Measurements from ENCODE around the gene PHETA1. TPM values are rescaled to one million over a fixed set of nuclear protein-coding genes. Genes with fewer than 3 reads are reported as not detected.

The PHETA1 gene
- total and polyA plus RNA-seq, 2 donors (not counting 1 experiment from before 2014, with no cell fraction given) = 7.4 to 9.4 TPM

DNA sequence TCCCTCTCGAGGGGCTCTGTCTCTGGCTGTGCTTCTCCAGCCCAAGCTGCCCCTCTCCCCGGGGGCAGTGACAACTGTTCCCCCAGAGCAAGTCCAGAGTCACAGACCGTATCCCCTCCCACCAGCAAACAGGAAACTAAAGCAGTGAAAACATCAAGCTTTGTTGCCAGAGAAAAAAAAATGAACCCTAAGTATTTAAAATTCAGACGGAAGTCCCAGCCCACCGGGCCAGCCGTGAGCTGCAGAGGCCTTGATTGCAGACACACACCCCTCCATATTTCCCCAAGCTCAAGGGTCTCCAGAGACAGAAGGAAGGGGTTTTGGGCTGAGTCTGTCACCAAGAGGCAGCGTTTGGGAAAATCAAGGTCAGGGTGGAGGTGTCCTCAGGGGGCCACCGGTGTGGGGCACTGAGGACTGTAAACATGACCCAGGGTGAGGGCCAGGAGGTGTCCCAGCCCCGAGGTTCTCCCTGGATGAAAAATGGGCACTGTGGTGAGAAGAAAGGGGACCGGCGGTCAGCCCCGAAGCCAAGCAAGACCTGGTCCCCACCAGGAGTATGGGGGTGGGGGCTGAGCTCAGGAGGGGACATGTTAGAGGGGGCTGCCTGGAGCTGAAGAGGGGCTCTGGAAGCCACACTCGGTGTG, 7.7 kb downstream of the PHETA1 start:
- H3K4me1 Mint-ChIP-seq = peaks cover 58% of the 10 kb centered on the region
- intact Hi-C loops (cut with micrococcal nuclease) = loop anchor here (1.0 kb wide), 1 partner anchor 8 kb away; the partner anchor contains the start of gene PHETA1
- TF ChIP-seq, protein P1, sequence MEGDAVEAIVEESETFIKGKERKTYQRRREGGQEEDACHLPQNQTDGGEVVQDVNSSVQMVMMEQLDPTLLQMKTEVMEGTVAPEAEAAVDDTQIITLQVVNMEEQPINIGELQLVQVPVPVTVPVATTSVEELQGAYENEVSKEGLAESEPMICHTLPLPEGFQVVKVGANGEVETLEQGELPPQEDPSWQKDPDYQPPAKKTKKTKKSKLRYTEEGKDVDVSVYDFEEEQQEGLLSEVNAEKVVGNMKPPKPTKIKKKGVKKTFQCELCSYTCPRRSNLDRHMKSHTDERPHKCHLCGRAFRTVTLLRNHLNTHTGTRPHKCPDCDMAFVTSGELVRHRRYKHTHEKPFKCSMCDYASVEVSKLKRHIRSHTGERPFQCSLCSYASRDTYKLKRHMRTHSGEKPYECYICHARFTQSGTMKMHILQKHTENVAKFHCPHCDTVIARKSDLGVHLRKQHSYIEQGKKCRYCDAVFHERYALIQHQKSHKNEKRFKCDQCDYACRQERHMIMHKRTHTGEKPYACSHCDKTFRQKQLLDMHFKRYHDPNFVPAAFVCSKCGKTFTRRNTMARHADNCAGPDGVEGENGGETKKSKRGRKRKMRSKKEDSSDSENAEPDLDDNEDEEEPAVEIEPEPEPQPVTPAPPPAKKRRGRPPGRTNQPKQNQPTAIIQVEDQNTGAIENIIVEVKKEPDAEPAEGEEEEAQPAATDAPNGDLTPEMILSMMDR (IDR thresholded peaks at IDR 0.05) = no peak
- TF ChIP-seq EZH2 (IDR thresholded peaks at IDR 0.05; ENCODE audit: borderline replicate concordance, insufficient read depth, low read depth, low read length, poor library complexity, severe bottlenecking) = no peak
- 38% methylated on average over 9 of the region's 13 CpGs for WGBS (ENCODE audit: insufficient coverage)
- ChIA-PET POLR2A (no interaction called here), CTCF (interaction anchor here (0.8 to 4.0 kb wide), 5 partner anchors 17 to 91 kb away, joined by 3 to 23 read pairs (median 5); no protein-coding TSS in a partner anchor)
- no peaks in the 10 kb centered on the region for H3K79me2 ChIP-seq (ENCODE audit: control insufficient read depth, insufficient read depth, low read length)
- H3K27ac ChIP-seq (ENCODE audit: low read length in 2 of 2) = peak overlapping the region; percentile 63 to 71
- DNase-seq = peak; percentile 36
- H3K9ac ChIP-seq (ENCODE audit: low read length) = peak overlapping the region; percentile 40
- no peaks in the 10 kb centered on the region for H3K9me3 Mint-ChIP-seq (ENCODE audit: insufficient read depth)
- H3K36me3 ChIP-seq (replicated peaks in 1 of 2; ENCODE audit: control extremely low read depth in 1 of 2, control insufficient read depth in 1 of 2, extremely low read depth in 1 of 2, insufficient read depth in 2 of 2, low read length in 1 of 2) = peaks cover 0 to 6% of the 10 kb centered on the region in 2 experiments
- no peaks in the 10 kb centered on the region for H3K9me3 ChIP-seq (ENCODE audit: control extremely low read depth in 1 of 3, control insufficient read depth in 2 of 3, insufficient read depth in 1 of 3, low read length in 2 of 3)
- peaks cover 40 to 44% of the 10 kb centered on the region in 2 donors for H3K4me1 ChIP-seq (ENCODE audit: control insufficient read depth in 2 of 2, insufficient read depth in 2 of 2, low read length in 2 of 2)
- H3K4me3 ChIP-seq (ENCODE audit: control extremely low read depth in 1 of 5, extremely low read depth in 1 of 5, insufficient read depth in 1 of 5, low read depth in 2 of 5, low read length in 4 of 5) = peak overlapping the region in 4 of 5 experiments; percentile 9 to 31 (median 17)
- ATAC-seq (ENCODE audit: low read depth) = peak; percentile 50
- no peaks in the 10 kb centered on the region for H3K27me3 Mint-ChIP-seq
- no peaks in the 10 kb centered on the region for H3K27me3 ChIP-seq (replicated peaks in 1 of 4; ENCODE audit: control extremely low read depth in 1 of 4, control insufficient read depth in 3 of 4, insufficient read depth in 4 of 4, low read length in 3 of 4)
- peak overlapping the region; percentile 84 for H3K4me3 Mint-ChIP-seq
- H2AFZ ChIP-seq (ENCODE audit: insufficient read depth, low read depth, low read length, poor library complexity, severe bottlenecking) = peak overlapping the region; percentile 70
- no peaks in the 10 kb centered on the region for H4K20me1 ChIP-seq (ENCODE audit: control insufficient read depth, insufficient read depth, low read length, poor library complexity, severe bottlenecking)
- peak overlapping the region; percentile 93 for H3K27ac Mint-ChIP-seq
- H3K4me2 ChIP-seq (replicated peaks; ENCODE audit: low read depth, low read length, poor library complexity, severe bottlenecking) = peak overlapping the region; percentile 74

DNA sequence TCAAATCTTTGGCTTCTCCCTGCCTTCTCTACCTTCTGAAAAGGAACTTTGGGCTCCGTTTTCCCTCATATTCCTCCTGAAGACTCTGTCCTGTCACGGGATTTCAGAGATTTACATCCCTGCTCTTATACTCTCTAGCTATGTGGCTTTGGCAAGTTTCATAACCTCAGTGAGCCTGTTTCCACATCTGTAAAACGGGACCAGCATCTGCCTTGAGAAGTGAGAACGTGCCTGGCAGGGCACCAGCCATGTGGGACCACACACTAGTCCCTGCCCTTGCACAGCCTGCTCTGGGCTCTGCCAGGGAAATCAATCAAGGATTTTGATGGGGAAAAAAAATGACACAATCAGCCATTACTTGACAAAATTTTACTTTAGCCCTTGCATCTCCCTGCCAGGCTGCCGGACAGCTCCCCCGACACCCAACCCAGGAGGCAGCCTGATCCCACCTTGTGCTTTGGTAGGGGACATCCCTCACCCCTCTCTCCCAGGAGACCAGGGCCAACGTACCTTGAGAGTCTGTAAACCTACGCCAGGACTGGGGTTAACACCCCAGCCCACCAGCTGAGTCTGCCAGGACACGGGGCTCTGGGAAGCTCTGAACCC, 8.5 kb downstream of the PHETA1 start:
- ChIA-PET POLR2A (no interaction called here), CTCF (interaction anchor here (0.8 to 4.0 kb wide), 5 partner anchors 16 to 92 kb away, joined by 3 to 23 read pairs (median 5); no protein-coding TSS in a partner anchor)
- Histone ChIP-seq H3K79me2 (ENCODE audit: control insufficient read depth, insufficient read depth, low read length) (no peaks in the 10 kb centered on the region), H3K4me2 (replicated peaks; ENCODE audit: low read depth, low read length, poor library complexity, severe bottlenecking) (peak overlapping the region; percentile 74), H2AFZ (ENCODE audit: insufficient read depth, low read depth, low read length, poor library complexity, severe bottlenecking) (peak overlapping the region; percentile 70), H4K20me1 (ENCODE audit: control insufficient read depth, insufficient read depth, low read length, poor library complexity, severe bottlenecking) (no peaks in the 10 kb centered on the region), H3K36me3 (replicated peaks in 1 of 2; ENCODE audit: control extremely low read depth in 1 of 2, control insufficient read depth in 1 of 2, extremely low read depth in 1 of 2, insufficient read depth in 2 of 2, low read length in 1 of 2) (peaks cover 0 to 6% of the 10 kb centered on the region in 2 experiments), H3K9ac (ENCODE audit: low read length) (peak overlapping the region; percentile 40), H3K4me1 (ENCODE audit: control insufficient read depth in 2 of 2, insufficient read depth in 2 of 2, low read length in 2 of 2) (peaks cover 48 to 52% of the 10 kb centered on the region in 2 donors), H3K27ac (ENCODE audit: low read length in 2 of 2) (peak overlapping the region; percentile 63 to 71), H3K27me3 (replicated peaks in 1 of 4; ENCODE audit: control extremely low read depth in 1 of 4, control insufficient read depth in 3 of 4, insufficient read depth in 4 of 4, low read length in 3 of 4) (no peaks in the 10 kb centered on the region), H3K9me3 (ENCODE audit: control extremely low read depth in 1 of 3, control insufficient read depth in 2 of 3, insufficient read depth in 1 of 3, low read length in 2 of 3) (no peaks in the 10 kb centered on the region), H3K4me3 (ENCODE audit: control extremely low read depth in 1 of 5, extremely low read depth in 1 of 5, insufficient read depth in 1 of 5, low read depth in 2 of 5, low read length in 4 of 5) (peak overlapping the region in 4 of 5 experiments; percentile 9 to 31 (median 17))
- intact Hi-C loops (cut with micrococcal nuclease) = no loop called here
- no peaks in the 10 kb centered on the region for H3K27me3 Mint-ChIP-seq
- WGBS (ENCODE audit: insufficient coverage) = 51% methylated on average over 8 of the region's 9 CpGs
- DNase-seq (no peak), ATAC-seq (ENCODE audit: low read depth) (no peak)
- H3K4me3 Mint-ChIP-seq = peak overlapping the region; percentile 84
- peak overlapping the region; percentile 93 for H3K27ac Mint-ChIP-seq
- H3K9me3 Mint-ChIP-seq (ENCODE audit: insufficient read depth) = no peaks in the 10 kb centered on the region
- TF ChIP-seq, protein P1 (IDR thresholded peaks at IDR 0.05) = no peak
- no peak for TF ChIP-seq EZH2 (IDR thresholded peaks at IDR 0.05; ENCODE audit: borderline replicate concordance, insufficient read depth, low read depth, low read length, poor library complexity, severe bottlenecking)
- peaks cover 60% of the 10 kb centered on the region for H3K4me1 Mint-ChIP-seq
